ENCODE data around the gene ATXN3.

DNA sequence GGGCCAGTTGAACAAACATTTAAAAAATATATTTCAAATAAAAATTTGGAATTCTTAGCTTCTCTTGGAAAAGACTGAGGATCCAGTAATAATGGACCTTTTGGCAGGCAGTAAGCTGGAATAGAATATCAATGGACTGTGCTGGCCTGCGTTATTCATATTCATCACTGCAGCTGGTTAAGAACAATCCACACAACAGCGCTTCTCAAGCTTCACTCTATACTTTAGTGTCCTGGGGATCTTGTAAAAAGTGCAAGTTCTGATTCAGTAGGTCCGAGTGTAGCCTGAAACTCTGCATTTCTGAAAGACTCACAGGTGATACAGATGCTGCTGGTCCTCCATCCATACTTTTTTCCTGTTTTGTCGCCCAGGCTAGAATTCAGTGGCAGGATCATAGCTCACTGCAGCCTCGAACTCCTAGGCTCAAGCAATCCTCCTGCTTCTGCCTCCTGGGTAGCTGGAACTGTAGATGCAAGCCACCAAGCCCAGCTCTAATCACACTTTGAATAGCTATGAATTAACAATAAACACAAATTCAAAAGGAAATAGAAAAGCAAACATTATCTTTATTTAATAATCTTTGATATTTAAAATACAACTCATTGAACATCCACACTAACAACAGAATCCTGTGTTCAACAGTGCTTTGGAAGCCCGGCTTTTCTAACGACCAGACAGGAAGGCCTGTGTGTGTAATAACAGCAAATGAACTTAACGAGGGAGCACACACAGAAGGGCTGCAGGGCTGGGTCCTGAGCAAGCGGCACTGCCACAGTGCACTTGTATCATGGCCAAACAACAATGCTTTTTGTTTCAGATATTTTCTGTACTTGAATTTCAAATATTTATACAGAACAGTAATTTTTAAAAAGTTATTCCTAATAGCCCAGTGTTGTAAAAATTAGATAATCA lies 48.1 kb downstream of the ATXN3 start:
- TF ChIP-seq SPI1 (IDR thresholded peaks at IDR 0.05; ENCODE audit: low read depth, low read length): no peak
- no peak for TF ChIP-seq POLR2A (IDR thresholded peaks at IDR 0.05; ENCODE audit: low read depth, low read length)
- no peak for TF ChIP-seq TAF1 (IDR thresholded peaks at IDR 0.05; ENCODE audit: low read depth, low read length)
- no peak for TF ChIP-seq PAX5 (IDR thresholded peaks at IDR 0.05; ENCODE audit: insufficient read depth, low read length, severe bottlenecking)
- TF ChIP-seq POLR2AphosphoS5 (IDR thresholded peaks at IDR 0.05; ENCODE audit: low read depth, low read length): no peak
- no peak for TF ChIP-seq POU2F2 (IDR thresholded peaks at IDR 0.05; ENCODE audit: low read depth, low read length)
